NT2/D1 (cell line): ENCODE data around the gene THSD7A.

Experiments
- SUZ12 ChIP-seq: IDR thresholded peaks from 2 replicates; pipeline ENCODE4 v1.6.1; 2011; ENCODE audit not compliant: insufficient read length, insufficient read depth; ENCODE audit errors: extremely low read depth
- ZNF274 ChIP-seq: IDR thresholded peaks from 2 replicates; pipeline ENCODE4 v1.6.1; 2011; ENCODE audit warnings: mild to moderate bottlenecking, low read depth, low read length

DNA sequence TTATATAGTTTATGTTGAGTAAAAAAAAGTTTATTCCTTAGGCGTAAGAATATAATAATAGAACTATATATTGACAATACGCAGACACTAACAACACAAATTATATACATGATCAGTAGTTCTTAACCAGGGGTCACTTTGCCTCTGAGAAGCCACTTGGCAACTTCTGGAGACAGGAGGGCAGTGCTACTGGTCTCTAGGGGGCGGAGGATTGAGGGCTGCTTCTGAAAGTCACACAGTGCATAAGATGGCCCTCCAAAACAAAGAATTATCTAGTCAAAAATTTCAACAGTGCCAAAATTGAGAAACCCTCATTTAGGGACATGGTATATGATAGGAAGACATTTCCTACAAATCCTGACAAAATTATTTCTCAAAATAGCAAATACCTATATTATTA, 77.1 kb downstream of the THSD7A start:
- TF ChIP-seq ZNF274 (no peak), SUZ12 (no peak)
